ENCODE results near the gene TNPO1.

Gene TNPO1

DNA sequence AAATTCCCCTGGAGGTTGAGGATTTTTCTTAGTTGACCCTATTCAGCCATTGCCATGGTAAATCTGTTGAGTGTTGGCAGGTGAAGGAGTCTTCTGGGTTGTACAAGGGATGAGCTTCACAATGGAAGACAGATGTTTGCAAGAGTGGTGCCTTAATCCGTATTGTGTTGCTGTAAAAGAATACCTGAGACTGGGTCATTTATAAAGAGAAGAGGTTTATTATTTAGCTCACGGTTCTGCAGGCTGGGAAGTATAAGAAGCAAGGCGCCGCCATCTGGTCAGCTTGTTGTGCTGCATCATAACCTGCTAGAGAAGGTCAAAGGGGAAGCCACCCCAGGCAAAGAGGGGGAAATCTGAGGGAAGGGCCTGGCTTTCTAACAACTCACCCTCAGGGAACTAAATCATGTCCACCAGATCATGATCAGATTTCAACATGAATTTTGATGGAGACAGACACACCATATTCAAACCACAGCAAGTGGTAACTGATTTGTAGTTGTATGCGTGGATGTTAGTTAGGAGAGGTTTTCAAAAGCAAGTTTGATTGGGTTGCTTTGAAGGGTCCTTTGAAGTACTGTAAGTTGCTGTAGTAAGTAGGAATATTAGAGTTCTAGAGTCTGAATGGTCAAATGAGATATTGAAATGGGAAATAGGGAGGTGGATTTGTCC lies 2.5 kb downstream of the TNPO1 start:
- DNase-seq (ENCODE audit: low read depth in 3 of 3) = peak; percentile 3 to 16 (median 8)

DNA sequence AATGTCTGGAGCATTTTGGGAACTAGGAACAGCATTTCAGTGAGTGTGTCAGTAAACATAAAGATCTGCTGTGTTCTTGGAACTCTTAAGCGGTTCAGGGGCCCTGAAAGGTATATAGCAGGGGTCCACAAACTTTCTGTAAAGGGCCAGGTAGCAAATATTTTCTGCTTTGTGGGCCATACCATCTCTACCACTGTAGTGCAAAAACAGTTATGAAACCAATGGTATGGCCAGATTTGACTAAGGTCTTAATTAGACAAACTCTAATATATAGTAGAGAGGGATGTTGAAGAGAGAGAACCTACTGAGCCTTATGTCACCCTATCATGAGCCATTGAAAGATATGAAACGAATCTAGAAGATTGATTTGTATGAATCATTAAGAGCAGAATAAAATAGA lies 5.3 kb downstream of the TNPO1 start:
- DNase-seq (ENCODE audit: low read depth in 3 of 3) = no peak

DNA sequence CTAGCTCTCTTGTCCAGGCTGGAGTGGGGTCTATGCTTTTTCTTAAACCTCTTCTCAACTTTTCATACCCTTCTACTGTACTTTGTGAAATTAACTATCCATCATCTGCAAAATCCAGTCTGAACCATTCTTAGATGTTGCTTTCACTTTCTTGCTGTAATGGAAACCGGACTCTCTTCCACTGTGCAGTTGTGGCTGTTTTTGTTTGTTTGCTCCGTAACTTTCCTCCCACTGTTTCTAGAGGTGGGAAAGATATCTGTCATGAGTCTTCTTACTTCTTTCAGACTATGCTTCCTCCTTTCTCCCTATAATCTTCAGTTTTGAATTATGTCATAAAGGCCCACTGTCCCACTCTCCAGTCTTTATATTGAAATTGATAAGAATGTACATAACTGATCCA lies 6.5 kb downstream of the TNPO1 start:
- DNase-seq (ENCODE audit: low read depth in 3 of 3) = no peak

DNA sequence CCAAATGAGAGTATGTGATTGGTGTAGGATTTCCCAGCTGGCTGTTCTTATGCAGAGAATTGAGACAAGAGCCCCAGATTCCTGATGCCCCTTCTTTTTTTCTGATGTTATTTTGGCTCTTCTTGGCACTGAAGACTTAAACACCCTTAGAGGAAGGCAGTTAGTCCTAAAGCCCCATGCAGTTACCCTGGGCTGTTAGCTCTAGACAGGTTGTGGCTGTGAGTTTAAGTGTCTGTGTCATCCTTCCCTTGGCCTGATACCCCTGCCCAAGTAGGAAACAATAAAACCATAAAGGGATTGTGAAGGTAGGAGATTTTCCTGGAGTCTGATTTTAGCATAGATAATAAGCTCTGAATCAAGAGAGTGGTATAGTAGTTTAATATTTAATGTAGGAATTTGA lies 13.2 kb downstream of the TNPO1 start:
- DNase-seq (ENCODE audit: low read depth in 3 of 3) = no peak

DNA sequence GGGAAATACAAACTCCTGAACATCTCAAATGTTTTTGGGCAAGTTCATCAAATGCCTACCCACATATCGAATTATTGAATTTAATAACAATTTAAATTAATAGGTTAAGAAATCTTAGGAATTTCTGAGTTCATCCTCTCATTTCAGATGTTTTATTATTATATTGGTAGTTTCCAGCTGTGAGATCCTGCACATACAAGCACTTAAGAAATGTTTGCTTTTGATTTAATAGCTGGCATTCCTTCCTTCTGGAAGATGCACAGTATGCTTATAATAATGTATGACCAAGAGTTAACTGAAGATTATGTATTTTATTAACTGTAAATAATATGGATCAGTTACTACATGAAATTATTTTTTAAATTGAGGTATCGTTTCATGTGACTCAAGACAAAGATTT lies 13.9 kb downstream of the TNPO1 start:
- no peak for DNase-seq (ENCODE audit: low read depth in 3 of 3)

DNA sequence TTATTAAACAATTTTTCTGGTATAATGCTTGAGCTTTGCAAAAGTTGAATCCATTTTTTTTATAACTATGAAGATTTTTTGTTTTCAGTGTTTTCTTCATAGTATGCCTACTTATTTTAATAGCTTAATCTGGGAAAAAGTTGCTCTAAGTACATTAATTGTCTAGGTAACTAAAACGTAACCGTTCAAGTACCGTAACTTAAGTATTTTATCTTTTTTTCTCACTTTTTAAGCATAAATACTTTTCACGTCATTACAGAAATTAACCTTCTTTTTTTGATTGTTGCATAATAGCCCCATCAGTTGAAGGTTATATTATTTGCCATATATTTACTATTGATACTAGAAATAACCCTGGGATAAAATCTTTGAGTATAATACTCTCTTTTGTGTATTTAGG lies 15.2 kb downstream of the TNPO1 start:
- DNase-seq (ENCODE audit: low read depth in 3 of 3) = no peak

DNA sequence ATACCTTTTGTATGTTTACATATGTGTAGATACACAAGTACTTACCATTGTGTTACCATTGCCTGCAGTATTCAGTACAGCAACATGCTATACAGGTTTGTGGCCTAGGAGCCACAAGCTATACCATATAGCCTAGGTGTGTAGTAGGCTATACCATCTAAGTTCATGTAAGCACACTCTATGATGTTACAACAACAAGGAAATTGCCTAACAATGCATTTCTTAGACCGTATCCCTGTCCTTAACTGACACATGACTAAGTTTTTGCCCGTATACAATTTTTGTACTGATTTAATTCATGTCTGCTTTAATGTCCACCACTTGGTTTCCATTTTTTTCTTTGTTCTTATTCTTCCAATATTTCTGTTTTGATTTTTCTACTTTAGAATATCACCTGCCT lies 18.5 kb downstream of the TNPO1 start:
- DNase-seq (ENCODE audit: low read depth in 3 of 3) = no peak

DNA sequence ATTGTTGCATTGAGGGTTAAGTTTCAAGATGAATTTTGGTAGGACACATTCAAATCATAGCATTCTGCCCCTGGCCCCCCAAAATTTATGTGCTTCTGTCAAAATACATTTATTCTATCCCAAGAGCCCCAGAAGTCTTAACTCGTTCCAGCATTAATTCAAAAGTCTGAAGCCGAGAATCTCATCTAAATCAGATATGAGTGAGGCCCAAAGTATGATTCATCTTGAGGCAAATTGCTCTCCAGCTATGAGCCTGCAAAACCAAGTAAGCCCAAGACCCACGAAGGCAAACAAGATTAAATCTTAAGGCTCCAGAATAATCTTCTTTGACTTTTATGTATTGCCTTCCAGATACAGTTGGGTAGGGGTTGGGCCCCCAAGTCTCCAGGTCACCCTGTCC lies 19.2 kb downstream of the TNPO1 start:
- DNase-seq (ENCODE audit: low read depth in 3 of 3) = no peak

DNA sequence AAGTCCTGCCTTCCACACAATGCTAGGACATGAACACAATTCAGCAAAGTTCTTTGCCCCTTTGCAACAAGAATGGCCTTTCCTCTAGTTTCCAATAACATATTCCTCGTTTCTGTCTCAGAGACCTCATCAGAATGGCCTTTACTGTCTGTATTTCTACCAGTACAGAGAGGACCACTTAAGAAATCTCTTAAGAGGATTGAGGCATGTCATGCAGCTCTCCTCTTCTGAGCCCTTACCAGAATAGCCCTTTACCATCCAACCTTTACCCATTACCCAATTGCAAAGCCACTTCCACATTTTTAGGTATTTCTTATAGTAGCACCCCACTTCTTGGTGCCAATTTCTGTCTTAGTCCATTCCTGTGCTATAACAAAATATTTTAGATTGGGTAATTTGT lies 20.3 kb downstream of the TNPO1 start:
- DNase-seq (ENCODE audit: low read depth in 3 of 3) = no peak

DNA sequence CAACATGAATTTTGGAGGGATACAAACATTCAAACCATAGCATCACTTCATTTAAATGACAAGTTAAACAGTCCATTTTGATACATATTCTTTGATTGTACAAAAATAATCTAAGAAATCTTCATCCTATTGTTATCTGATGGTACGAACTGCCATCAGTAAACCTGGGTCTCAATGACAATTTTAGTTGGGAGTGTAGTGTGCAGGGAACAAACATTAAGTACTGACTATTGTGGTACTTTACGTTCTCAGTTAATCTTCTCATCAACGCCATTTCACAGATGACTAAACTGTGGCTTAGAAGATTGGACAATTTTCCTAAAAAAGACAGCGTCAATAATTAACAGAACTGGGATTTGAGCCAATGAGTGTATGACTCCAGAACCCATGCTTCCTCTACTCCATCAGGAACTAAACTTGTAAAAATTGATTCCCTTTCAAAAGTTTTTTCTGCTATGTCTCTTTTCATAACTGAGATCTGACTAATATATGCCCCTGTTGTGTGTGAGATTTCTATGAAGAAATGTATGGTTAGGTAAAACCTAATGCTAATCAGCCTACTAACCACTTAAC lies 21.1 kb downstream of the TNPO1 start:
- DNase-seq (ENCODE audit: low read depth in 3 of 3) = no peak

DNA sequence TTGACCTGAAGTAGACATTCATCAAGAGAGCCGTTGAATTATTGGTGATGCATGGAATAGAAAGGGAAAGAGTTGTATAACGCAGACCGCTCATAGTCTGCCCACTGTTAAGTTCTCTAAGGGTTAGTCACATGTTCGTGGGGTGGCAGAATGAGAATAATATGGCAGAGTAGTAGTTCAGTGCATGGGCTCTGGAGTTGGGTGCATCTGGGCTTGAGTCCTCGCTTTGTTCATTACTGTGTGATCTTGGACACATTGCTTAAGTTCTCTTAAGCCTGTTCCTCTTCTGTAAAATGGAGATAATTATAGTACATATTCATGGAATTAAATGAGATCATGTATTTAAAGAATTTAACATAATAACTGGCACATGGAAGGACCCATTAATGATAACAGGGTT lies 23.6 kb downstream of the TNPO1 start:
- DNase-seq (ENCODE audit: low read depth in 3 of 3) = no peak

DNA sequence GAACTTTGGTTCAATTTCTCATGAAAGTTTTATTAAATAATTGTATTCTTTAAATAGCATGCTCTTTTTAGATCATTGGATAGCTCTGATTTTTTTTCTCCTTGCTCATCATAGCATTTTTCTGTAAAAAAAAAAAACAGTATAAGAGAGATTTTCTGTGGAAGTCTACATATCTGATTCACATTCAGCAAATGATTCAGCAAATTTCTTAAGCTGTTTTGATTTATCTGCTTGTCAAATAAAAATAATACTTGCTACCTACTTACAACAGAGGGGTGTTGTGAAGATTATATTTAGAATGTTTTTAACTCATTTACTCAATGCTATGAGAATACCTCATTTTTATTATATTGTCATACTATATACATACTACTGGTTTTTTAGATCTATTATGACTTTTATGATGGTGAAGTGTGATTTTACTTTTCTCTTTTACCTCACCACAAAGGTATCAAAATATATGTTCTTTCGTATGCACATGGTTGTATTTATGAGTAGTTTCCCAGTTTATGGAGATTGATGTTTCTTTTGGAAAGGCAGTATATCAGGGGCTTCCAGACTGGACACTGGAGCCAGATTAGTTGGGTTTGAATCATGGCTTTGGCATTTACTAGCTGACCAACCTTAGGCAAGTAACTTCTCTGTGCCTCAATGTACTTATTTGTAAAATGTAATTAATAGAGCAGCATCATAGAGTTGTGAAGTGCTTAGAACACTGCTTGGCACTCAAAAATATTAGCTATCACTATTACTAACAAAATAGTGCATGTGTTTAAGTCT lies 25.5 kb downstream of the TNPO1 start:
- DNase-seq (ENCODE audit: low read depth in 3 of 3) = no peak

DNA sequence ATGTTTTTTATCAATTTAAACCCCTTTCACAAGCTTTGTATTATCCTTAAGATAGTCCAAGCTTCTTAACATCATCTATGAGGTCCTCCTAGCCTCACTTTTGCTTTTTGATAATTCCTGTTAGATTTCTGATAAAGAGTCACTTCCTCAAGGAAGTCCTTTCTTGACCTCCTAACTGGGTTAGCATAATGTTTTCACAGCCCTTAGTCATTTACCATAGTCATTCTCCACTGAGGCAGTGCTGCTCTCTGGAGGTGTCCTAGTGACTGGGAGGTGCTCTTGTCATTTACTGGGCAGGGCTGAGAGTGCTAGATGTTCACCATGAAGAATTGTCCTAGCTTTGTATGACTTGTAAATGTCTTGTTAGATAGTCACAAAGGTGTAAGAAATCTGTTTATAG lies 26.4 kb downstream of the TNPO1 start:
- DNase-seq (ENCODE audit: low read depth in 3 of 3) = no peak

DNA sequence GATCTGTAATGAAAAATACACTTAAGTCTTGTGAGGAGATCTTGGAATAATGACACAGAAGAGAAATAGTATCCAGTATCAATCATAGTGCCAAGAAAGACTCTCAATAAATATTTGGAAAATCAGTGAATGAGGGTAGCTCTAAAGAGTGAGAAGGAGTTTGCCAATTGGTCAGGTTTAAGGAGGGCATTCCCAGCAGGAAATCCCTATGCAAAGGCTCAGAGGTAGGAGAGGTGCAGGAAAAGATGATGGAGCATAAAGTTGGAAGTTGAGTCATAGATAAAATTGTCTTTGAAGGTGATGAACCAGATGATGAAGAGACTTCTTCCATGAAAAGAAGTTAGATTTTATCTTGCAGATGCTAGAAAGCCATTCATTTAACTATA lies 27.8 kb downstream of the TNPO1 start:
- DNase-seq (ENCODE audit: low read depth in 3 of 3) = no peak

DNA sequence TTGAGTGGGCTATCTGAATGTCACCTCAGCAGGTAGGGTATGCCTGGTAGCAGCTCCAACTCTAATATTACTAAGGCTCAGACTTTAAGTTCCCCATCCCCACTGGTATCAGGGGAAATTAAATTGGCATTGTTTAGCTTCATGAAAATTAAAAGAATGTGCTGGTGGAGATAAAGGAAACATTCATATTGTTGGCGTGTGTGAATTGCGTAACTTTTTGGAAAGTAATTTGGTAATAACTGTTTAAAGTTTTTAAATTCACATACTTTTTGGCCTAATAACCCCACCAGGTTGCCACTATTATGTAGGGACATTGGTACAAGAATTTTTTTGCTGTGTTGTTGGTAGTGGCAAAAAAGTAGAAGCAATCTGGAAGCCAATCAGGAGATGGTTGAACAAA lies 29.4 kb downstream of the TNPO1 start:
- no peak for DNase-seq (ENCODE audit: low read depth in 3 of 3)

DNA sequence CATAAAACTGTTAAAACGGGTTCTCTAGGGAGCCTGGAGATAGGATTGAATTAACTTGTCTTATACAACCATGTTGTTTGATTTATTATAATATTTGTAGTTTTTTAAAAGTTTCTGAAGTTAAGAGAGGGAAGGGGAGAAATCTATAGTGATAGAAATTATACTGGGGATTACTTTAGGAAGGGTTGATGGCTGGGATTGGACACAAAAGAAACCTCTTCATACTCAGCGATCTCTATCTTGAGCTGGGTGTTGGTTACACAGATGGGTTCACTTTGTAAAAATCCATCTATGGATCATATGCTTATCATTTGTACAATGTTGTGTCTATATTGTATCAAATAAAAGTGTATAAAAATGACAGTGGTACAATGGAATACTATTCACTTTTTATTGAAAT lies 30.0 kb downstream of the TNPO1 start:
- DNase-seq (ENCODE audit: low read depth in 3 of 3) = no peak

DNA sequence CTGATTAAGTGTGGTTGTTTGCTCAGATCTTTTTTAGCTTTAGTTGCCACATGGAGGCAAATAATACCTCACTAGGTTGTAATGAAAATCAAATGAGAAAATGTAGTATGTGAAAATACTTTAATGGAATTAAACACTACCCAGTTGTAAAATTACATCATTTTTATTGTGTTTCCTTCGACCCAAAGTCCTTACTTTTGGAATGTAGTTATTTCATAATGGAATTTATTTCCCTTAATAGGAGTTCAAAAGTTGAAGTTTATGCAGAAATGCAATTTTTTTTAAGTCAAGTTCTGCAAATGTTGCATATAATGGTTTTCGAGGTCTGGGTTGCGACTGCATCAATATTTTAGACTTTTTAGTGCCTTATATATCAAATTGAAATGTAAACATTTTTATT lies 31.0 kb downstream of the TNPO1 start:
- no peak for DNase-seq (ENCODE audit: low read depth in 3 of 3)

DNA sequence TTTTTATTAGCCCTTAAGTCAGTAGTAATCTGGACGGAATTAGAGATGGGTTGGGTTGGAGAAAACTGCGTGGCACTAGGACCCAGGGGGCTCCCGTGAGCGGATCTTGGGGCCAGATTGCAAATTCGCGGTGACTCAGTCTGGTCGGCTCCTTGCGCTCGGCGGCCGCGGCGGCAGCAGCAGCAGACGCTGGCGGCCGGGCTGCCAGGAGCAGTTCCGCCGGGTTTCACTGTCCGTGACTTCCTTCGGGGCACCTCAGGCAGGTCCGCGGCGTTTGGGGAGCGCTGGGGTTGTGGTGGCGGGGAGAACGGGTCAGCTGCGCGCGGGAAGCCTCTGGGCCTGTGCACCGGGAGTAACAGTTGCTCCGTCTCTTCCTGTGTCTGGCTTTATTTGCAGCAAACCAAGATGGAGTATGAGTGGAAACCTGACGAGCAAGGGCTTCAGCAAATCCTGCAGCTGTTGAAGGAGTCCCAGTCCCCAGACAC lies 31.6 kb downstream of the TNPO1 start:
- peak; percentile 69 to 77 (median 76) for DNase-seq (ENCODE audit: low read depth in 3 of 3)

DNA sequence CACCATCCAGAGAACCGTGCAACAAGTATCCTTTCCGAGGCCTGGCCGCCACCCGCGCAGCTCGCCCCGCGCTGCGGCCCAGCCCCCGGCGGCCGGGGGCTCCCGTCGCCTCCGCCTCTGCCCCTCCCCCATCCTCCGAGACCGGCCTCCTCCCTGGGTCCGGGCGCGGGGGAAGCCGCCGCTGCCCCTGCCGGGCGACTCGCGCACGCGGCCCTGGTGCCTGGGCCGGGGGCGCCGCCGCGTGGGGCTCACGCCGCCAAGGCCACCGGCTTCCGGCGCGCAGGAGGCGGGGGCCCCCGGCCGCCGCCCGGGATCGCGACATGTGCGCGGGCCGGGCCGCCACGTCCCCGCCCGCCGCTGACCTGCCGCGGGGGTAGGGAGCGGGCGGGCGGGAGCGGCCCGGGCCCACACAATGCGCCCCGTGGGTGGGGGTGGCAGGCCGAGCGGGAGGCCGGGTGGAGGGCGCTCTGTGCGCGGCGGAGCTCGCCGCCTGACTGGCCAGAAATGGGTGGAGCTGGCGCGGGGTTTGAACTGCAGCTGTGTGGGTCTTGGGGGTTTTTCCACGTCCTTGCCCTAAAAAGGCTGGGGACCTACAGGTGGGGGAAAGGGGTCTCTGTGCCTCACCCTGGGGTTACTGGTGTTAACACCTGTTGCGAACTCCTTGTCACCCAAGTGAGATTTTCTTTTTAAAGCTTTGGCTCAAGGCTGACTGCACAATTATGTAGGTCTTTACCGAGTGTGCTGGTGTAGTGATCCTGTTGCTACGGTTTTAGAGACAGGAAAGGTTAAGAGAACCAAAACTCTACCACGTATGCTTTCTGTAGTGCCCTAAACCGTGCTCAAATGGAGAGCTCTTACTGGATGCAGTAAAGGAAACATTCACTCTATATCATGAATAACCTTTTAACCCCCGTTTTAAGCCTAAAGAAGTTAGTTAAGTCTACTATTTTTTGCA lies 32.3 kb downstream of the TNPO1 start:
- DNase-seq (ENCODE audit: low read depth in 3 of 3) = peak in 2 of 3 donors; percentile 19 to 46

DNA sequence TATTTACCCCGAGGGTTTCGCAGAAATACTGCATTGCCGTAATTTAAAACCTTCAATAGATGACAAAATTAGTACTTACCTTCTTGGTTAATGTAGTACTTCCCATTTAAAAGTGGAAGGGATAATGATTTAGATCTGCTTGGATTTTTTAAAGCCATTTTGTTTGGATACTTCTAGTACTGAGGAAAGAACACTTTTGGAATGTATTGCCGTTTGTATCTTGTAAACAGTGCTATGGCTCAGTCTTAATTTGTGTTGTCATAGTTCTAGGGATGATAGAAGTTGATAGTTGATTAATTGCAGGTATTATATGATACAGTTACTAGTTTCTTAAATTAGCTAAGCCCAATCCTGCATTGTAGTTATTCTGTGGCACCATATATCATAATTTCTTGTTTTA lies 33.1 kb downstream of the TNPO1 start:
- DNase-seq (ENCODE audit: low read depth in 3 of 3) = no peak

DNA sequence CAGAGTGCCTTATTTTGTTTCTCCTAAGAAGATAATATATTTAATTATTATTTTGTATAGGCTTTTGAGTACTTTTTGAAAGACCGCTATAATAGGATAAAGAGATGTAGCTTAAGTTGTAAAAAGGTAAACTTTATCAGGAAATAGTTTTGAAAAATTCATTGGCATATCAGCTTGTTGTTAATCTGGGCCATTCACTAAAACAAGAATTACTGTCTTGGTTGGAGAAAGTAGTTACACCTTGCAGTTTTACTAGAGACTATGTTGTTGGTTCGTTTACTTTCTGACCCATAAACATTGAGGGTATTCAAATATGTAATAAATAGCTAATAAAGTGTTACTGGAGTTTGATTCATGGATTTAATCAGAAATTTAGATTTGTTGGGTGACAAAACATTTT lies 33.7 kb downstream of the TNPO1 start:
- no peak for DNase-seq (ENCODE audit: low read depth in 3 of 3)

DNA sequence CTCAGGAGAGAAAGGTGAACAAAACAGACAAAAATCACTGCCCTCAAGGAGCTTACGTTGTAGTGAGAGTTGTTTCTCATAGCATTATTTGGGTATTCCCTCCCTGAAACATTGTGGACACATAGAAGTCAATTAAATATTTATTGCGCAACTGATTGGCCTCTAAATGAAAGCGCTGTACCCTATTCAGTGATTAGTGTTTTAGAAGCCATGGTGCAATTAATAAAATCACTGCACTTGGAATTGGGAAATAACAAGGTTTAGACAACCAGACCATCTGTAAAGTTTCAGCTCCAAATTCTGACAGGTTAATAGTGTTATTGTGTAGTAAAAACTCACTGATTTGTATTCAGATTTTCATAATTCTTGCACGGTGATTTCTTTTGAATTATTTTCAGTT lies 35.9 kb downstream of the TNPO1 start:
- no peak for DNase-seq (ENCODE audit: low read depth in 3 of 3)

All from stimulated activated CD4-positive, alpha-beta T cell treated with anti-CD3 and anti-CD28 coated beads, TNF-alpha, amount 100 ng/mL, for 48 hours (primary cell).